Astrocyte (in vitro differentiated cells and primary cell): ENCODE results near the gene CCND1.

Experiments used
- CTCF ChIP-seq: IDR thresholded peaks from 2 replicates; pipeline ENCODE4 v1.5.1; 2011; ENCODE audit warnings: low read depth, mild to moderate bottlenecking, inconsistent platforms, low read length, moderate library complexity; ENCODE audit not compliant: insufficient read depth
- EZH2 ChIP-seq: IDR thresholded peaks from 2 replicates; pipeline ENCODE4 v1.6.1; 2012; ENCODE audit warnings: mild to moderate bottlenecking, low read length, inconsistent platforms; ENCODE audit not compliant: insufficient read depth

GRCh38 chr11:69698362-69698761 is 57.4 kb downstream of the CCND1 start:
- TF ChIP-seq CTCF = no peak
- TF ChIP-seq EZH2 = no peak
